Gastroesophageal sphincter (tissue), 4 donors: ENCODE data around the gene PDE1C. TPM values are rescaled to one million over a fixed set of nuclear protein-coding genes. Genes with fewer than 3 reads are reported as not detected.

Experiments
- ATAC-seq: fragments of 150-250 bp; one replicate; pipeline ENCODE4 v1.9.1; 2016; ENCODE audit warnings: mild to moderate bottlenecking, moderate library complexity
- H3K27ac ChIP-seq, 4 donors: fragments of 200-600 bp; sonication (generic) in 3 of 4; 1 replicate in 3 of 4; 2 replicates in 1 of 4; pipeline ENCODE4 v1.5.1; 2016 to 2019
- H3K27me3 ChIP-seq: fragments of 200-600 bp; sonication (generic); one replicate; pipeline ENCODE4 v1.5.1; 2019
- H3K36me3 ChIP-seq, 2 donors: fragments of 200-600 bp; sonication (generic); one replicate each; pipeline ENCODE4 v1.5.1; 2019; ENCODE audit warnings: control low read depth in 1 of 2
- H3K4me1 ChIP-seq, 3 donors: fragments of 200-600 bp; sonication (generic); 1 replicate in 2 of 3; 2 replicates in 1 of 3; pipeline ENCODE4 v1.5.1; 2016 to 2019; ENCODE audit warnings: control low read depth in 2 of 3
- H3K4me3 ChIP-seq, 2 donors: fragments of 200-600 bp; sonication (generic); one replicate each; pipeline ENCODE4 v1.5.1; 2019; ENCODE audit warnings: mild to moderate bottlenecking in 1 of 2, moderate library complexity in 1 of 2
- H3K9me3 ChIP-seq, 3 donors: fragments of 200-600 bp; sonication (generic); one replicate each; pipeline ENCODE4 v1.5.1; 2017 to 2019; ENCODE audit warnings: control low read depth in 2 of 3
- EP300 ChIP-seq: sonication (generic); formaldehyde crosslinking; IDR thresholded peaks from one replicate; pipeline ENCODE4 v1.6.1; 2017; ENCODE audit warnings: antibody characterized with exemption, mild to moderate bottlenecking
- POLR2A ChIP-seq, 2 donors: fragments of 450-650 bp; IDR thresholded peaks; one replicate each; pipeline ENCODE4 v1.6.1; 2017; ENCODE audit warnings: antibody characterized with exemption in 2 of 2, mild to moderate bottlenecking in 2 of 2, moderate library complexity in 1 of 2
- POLR2AphosphoS5 ChIP-seq: sonication (generic); formaldehyde crosslinking; IDR thresholded peaks from one replicate; pipeline ENCODE4 v1.6.1; 2017; ENCODE audit warnings: antibody characterized with exemption
- WGBS, 2 donors: methylation state at CpG; one replicate each; pipeline ENCODE4 v1.1.5; 2018; ENCODE audit warnings: low coverage in 1 of 2; 5-methylcytosine and 5-hydroxymethylcytosine counted together
- total RNA-seq, 4 donors: library from RNA; depleted of rRNA; stranded (reverse); fragments of >200 nt; gene quantifications; one replicate each; pipeline ENCODE4 v1.1.0, GENCODE V29; 2016
- TF ChIP-seq, protein P1 (sequence below), 4 experiments: fragments of 200-600 bp in 2 of 4; fragments of 450-650 bp in 2 of 4; sonication (generic) in 1 of 4; IDR thresholded peaks; one replicate each; pipeline ENCODE4 v1.5.1; 2017 to 2019; ENCODE audit warnings: antibody characterized with exemption in 4 of 4, mild to moderate bottlenecking in 2 of 4, moderate library complexity in 2 of 4

PDE1C gene
- total RNA-seq, 4 donors from 2014 or later, result 17.2 to 28.8 (median 21.7) TPM

DNA sequence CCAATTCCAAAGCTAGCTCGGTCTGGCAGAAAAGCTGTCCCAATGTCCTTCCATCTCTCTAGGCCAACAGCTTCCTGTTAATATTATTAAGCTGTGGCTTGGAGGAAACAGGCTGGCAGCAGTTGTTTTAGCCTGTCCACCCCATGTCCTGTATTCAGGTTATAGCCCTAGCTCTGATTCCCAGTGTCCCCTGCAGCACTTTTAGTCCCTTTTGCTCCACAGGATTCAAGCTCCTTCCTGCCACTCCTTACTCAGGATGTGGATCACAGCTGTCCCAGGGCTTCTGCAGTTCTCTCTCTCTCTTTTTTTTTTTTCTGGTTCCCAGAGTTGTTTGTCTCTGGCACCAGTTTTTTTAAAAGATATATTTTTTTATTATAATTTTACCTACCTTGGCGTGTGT is 298.0 kb downstream of the PDE1C start:
- Histone ChIP-seq H3K36me3 (peaks cover 0 to 4% of the 10 kb centered on the region in 2 donors), H3K9me3 (no peaks in the 10 kb centered on the region), H3K4me3 (no peak overlapping the region), H3K27me3 (no peaks in the 10 kb centered on the region), H3K27ac (no peak overlapping the region), H3K4me1 (no peaks in the 10 kb centered on the region)
- 73% methylated on average over 2 of the region's 2 CpGs; no CpG with 5 or more reads in 1 of the 2 donors for WGBS, 2 donors
- ATAC-seq, result no peak
- TF ChIP-seq, protein P1, sequence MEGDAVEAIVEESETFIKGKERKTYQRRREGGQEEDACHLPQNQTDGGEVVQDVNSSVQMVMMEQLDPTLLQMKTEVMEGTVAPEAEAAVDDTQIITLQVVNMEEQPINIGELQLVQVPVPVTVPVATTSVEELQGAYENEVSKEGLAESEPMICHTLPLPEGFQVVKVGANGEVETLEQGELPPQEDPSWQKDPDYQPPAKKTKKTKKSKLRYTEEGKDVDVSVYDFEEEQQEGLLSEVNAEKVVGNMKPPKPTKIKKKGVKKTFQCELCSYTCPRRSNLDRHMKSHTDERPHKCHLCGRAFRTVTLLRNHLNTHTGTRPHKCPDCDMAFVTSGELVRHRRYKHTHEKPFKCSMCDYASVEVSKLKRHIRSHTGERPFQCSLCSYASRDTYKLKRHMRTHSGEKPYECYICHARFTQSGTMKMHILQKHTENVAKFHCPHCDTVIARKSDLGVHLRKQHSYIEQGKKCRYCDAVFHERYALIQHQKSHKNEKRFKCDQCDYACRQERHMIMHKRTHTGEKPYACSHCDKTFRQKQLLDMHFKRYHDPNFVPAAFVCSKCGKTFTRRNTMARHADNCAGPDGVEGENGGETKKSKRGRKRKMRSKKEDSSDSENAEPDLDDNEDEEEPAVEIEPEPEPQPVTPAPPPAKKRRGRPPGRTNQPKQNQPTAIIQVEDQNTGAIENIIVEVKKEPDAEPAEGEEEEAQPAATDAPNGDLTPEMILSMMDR (IDR thresholded peaks at IDR 0.05), result no peak
- TF ChIP-seq EP300, result no peak
- no peak for TF ChIP-seq POLR2AphosphoS5
- no peak for TF ChIP-seq POLR2A (IDR thresholded peaks at IDR 0.05)

DNA sequence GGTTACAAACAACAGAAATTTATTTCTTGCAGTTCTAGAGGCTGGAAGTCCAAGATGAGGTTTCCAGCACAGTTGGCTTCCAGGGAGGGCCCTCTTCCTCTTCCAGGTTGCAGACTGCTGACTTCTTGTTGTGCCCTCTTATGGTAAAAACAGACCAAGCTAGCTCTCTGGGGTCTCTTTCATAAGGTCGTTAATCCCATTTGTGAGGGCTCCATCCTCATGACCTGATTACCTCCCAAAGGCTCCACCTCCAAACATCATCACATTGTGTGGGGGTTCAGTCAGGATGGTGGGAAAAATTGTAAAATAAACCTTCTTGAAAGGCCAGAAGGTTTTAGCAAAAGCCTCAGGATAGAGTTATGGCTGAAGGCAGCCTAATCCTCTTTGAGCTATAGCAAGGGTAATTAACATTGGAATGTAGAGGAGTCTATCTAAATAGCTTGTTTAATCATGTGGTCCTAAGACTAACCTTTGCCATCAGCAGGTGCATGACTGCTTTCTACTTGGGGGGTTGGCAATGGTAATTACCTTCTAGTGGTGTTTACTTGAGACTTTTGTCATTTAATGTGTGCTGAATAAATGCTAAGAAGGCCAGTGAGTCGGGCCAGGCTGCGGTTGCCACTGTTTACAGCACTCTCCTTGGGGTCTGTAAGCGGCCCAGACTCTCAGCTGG is 302.4 kb downstream of the PDE1C start:
- Histone ChIP-seq H3K4me3 (no peak overlapping the region), H3K9me3 (no peaks in the 10 kb centered on the region), H3K4me1 (no peaks in the 10 kb centered on the region), H3K27ac (no peak overlapping the region), H3K36me3 (peaks cover 0 to 2% of the 10 kb centered on the region in 2 donors), H3K27me3 (no peaks in the 10 kb centered on the region)
- TF ChIP-seq POLR2AphosphoS5, result no peak
- TF ChIP-seq EP300, result no peak
- TF ChIP-seq POLR2A (IDR thresholded peaks at IDR 0.05), result no peak
- TF ChIP-seq, protein P1 (IDR thresholded peaks at IDR 0.05), result no peak
- 38 to 57% methylated on average over 1 to 2 of the region's 4 CpGs for WGBS, 2 donors
- no peak for ATAC-seq

DNA sequence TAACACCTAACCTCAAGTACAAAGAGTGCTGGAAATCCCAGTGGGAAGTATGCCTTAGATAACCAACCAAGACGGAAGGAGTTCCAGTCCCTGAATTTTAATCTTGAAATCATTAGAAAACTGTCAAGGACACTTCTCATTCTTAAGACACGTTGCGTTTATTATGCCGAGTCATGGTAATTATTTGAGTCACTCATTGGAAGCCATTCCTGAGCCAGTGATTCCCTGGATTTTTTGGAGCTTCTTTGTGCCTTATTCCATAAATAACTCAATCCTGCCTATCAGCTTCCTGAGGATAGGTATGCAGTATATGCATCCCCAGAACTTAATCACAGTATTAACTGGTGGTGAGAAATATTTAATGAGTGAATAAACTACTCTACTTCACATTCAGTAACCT is 305.7 kb downstream of the PDE1C start:
- ATAC-seq, result no peak
- WGBS, 2 donors, result 75 to 85% methylated on average over 4 of the region's 4 CpGs
- Histone ChIP-seq H3K27ac (no peak overlapping the region), H3K36me3 (no peaks in the 10 kb centered on the region), H3K4me1 (no peaks in the 10 kb centered on the region), H3K9me3 (no peaks in the 10 kb centered on the region), H3K4me3 (no peak overlapping the region), H3K27me3 (no peaks in the 10 kb centered on the region)
- TF ChIP-seq, protein P1 (IDR thresholded peaks at IDR 0.05), result no peak
- TF ChIP-seq EP300 (no peak), POLR2A (IDR thresholded peaks at IDR 0.05) (no peak), POLR2AphosphoS5 (no peak)

DNA sequence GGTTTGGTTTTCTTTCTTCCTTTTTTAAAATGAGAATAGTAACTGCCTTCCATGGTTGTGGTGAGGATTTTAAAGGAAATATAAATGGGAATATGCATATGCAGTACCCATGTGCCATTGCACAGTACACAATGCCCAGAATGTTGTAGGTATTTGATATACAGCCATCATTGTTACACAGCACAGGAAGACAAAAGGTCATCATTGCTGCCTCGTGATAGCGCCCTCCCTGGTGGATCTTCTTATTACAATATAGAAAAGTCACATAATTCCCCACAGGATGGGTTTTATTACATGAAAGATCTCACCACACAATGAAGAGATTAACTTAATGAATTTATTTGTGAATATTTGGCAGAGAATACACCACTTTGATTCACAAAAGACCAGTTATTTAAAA is 306.7 kb downstream of the PDE1C start:
- H3K4me1 ChIP-seq, result no peaks in the 10 kb centered on the region
- H3K4me3 ChIP-seq, result no peak overlapping the region
- 0 to 11% methylated on average over 2 of the region's 2 CpGs for WGBS, 2 donors
- ATAC-seq, result no peak
- TF ChIP-seq, protein P1 (IDR thresholded peaks at IDR 0.05), result no peak
- no peak for TF ChIP-seq POLR2AphosphoS5
- TF ChIP-seq EP300, result no peak
- TF ChIP-seq POLR2A (IDR thresholded peaks at IDR 0.05), result no peak
- no peak overlapping the region for H3K27ac ChIP-seq
- H3K9me3 ChIP-seq, result no peaks in the 10 kb centered on the region
- H3K36me3 ChIP-seq, result no peaks in the 10 kb centered on the region
- no peaks in the 10 kb centered on the region for H3K27me3 ChIP-seq

DNA sequence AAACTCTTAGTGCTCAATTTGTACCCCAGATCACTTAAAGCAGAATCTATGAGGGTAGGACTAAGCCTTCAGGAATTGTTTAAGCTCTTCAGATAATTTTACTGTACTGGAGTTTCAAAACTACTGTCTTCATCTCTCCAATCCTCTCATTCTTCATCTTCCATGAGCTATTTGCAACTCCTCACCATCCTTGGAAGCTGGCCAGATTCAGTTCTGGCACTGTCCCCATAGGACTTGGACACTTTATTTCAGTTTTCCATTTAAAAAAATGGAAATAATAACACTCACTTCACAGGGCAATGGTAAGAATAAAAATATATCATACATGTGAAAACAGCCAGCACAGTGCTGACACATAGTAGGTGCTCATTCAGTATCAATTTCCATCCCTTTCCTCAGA is 308.6 kb downstream of the PDE1C start:
- Histone ChIP-seq H3K4me1 (no peaks in the 10 kb centered on the region), H3K4me3 (no peak overlapping the region), H3K27ac (no peak overlapping the region), H3K36me3 (no peaks in the 10 kb centered on the region), H3K27me3 (no peaks in the 10 kb centered on the region), H3K9me3 (no peaks in the 10 kb centered on the region)
- TF ChIP-seq POLR2A (IDR thresholded peaks at IDR 0.05) (no peak), EP300 (no peak), POLR2AphosphoS5 (no peak)
- TF ChIP-seq, protein P1 (IDR thresholded peaks at IDR 0.05), result no peak
- ATAC-seq, result no peak
